LoVo (cell line): ENCODE data around the gene CSNK1A1.
"Not testable (repeated sequence)": the region's sequence is repeated elsewhere in the genome, so short reads cannot be mapped to it uniquely, and the experiment has no call there.

ENCODE experiments used
- DNase-seq: peaks from one replicate; pipeline ENCODE4 v3.0.0-alpha.2; 2016; ENCODE audit warnings: low spot score

Gene CSNK1A1

GRCh38 chr5:149529463-149529862, 21.8 kb downstream of the CSNK1A1 start:
- DNase-seq: no peak

- no peak for DNase-seq
These were observed 22.8 kb downstream of the CSNK1A1 start for GRCh38 chr5:149528281-149529060.

DNA sequence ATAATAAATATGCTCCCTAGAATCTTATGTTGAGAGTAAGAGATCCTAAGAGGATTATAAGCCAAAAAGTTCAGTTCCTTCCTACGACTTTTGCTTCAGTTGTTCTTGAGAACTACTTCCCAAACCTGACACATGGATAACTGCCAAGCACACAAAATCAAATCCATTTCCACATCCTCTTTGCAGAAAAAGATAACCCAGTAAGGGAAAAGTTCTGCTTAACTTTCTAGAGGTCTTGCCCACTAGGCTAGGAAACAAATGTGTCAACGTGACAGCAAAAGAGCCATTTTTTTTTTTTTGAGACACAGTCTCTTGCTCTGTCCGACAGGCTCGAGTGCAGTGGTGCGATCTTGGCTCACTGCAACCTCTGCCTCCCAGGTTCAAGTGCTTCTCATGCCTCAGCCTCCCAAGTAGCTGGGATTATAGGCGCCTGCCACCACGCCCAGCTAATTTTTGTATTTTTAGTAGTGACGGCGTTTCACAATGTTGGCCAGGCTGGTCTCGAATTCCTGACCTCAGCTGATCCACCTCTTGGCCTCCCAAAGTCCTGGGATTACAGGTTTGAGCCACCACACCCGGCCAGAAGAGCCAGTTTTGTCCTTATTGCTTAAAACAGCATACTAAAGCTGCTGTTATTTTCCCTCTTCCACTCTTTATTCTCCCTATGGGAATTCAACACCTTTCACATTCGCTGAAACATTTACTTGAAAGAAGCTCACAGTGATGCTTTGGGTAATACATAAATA, 24.2 kb downstream of the CSNK1A1 start:
- no peak for DNase-seq

DNA sequence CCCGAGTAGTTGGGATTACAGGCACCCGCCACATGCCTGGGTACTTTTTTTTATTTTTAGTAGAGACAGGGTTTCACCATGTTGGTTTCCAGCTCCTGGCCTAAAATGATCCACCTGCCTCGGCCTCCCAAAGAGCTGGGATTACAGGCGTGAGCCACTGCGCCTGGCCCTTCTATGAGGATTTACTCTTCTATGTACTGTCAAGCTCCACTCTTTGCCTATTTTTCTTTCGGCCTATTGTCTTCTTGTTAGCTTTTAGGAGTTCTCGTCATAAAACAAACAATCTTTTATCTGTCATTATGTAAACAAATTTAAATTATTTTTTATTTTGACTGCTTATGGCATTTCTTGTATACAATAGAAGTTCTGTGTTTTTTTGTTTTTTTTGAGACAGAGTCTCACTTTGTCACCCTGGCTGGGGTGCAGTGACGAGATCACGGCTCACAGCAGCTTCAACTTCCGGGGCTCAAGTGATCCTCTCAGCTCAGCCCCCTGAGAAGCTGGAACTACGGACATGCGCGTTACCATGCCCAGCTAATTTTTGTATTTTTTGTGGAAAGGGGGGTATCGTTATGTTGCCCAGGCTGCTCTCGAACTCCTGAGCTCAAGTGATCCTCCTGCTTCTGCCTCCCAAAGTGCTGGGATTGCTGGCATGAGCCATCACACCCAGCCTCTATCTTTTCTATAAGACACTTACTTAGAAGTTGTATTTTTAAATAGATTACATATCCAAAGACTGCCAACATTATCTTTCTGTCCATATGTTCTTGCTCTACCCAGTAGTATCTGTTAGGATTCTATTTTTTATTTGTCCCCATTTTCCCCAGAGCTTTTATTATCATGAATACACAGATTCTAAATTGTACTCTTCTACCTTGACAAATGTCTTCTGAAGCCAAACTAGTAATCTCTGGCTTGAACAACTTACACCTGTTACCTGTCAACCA, 29.2 kb downstream of the CSNK1A1 start:
- DNase-seq: no peak

DNA sequence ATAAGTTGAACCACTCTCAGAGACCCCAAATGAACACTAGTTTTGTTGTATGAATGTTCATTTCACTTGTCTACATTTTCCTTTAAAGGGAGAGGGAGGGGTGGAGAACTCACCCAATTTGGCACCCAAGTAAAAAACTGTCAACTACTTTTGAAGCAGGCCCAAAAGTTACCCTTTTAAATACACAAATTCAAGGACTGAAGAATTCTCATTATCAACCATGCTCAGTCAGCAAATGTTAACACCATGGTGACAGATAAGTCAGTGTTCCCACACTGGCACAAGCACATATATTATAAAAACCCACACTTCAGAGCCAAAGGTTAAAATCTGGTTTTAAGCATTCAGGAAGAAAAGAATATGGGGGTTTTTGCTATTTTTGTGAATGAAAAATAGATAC, 31.6 kb downstream of the CSNK1A1 start:
- no peak for DNase-seq

DNA sequence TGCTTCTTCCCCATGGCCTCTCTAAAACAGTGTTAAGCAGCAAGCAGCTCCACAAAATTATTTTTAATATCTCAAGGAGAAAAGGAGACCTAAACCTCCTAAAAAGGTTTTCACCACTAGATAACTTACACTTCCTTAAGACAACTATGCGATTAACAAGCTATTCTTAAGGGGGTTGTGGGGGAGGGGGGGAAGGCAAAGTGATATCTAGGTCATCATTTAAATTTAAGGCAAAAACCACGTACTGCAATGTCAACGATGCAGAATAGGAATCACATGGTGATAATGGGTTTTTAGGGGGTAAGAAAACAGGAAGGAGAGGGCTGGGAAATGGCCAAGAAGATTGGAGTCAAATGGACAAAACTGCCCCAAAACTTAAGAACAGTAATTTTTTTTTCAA, 32.6 kb downstream of the CSNK1A1 start:
- DNase-seq: no peak

- DNase-seq: no peak
These were observed 33.6 kb downstream of the CSNK1A1 start for GRCh38 chr5:149517461-149518122.

GRCh38 chr5:149514512-149514911, 36.7 kb downstream of the CSNK1A1 start:
- DNase-seq: no peak

- not testable (repeated sequence) for DNase-seq
These were observed 37.8 kb downstream of the CSNK1A1 start for GRCh38 chr5:149513372-149513947.

- no peak for DNase-seq
These were observed 41.1 kb downstream of the CSNK1A1 start for GRCh38 chr5:149510136-149510535.

DNA sequence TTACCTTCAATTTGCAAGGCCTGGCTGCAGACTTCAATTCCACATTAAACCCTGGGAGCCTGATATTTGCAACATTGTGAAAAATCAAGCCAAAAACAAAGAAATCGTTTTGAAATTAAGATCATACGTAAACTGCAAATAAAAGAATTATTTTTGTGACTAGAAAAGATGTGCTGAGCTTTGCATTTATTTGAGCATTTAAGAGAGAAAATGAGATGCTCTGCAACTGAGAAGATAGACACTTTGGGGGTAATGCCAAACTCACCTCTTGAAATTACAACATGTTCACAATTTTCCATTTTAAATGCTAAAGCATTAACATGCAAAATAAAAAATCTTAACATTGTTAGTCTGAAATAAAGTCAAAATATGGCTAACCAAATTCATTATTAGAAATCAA, 46.6 kb downstream of the CSNK1A1 start:
- no peak for DNase-seq

DNA sequence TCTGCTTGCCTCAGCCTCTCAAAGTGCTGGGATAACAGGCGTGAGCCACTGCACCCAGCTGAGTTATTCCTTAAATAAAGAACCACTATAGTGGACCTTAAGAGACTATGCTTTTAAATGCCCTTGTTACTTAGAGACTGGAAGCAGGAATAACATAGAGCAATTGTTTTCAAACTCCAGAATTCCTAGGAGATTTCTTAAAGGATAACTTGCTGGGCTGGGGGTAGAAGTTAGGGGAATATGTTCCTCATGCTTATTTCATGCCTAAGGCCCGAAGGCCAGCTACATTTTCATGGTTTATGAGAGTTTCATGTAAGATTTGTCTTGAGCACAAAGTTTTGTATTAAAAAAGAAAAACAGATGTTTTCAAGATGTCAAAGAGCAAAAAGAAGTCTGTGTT, 48.2 kb downstream of the CSNK1A1 start:
- DNase-seq: no peak

DNA sequence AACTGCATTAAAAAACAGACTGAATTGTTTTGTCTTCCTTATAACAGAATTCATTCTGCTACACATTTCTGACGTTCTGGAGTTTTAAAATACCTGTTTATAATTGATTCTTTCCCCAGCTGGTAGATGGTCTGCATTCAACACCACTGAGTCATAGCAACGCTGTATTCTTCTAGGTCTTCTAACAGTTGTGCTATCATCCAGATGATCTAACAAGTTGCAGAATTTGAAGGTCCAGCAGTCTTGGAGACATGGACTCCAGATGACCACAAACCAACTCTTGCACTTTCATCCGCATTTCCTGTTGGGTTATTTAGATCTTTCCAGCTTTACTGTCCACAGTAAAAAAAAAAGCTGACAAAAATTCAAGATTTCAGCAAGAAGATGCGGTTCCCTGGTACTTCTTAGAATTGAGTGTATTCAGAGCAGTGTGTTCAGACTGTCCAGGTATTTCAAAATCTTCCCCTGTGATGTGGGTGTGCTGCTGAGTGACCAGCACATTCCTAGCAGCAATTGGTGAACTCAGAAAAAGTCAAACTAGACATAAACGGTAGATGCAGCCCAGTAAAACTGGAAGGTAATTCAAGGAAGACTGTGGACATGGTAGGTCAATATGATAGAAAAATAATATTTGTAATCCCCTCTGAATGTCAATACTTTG, 50.2 kb downstream of the CSNK1A1 start:
- no peak for DNase-seq

DNA sequence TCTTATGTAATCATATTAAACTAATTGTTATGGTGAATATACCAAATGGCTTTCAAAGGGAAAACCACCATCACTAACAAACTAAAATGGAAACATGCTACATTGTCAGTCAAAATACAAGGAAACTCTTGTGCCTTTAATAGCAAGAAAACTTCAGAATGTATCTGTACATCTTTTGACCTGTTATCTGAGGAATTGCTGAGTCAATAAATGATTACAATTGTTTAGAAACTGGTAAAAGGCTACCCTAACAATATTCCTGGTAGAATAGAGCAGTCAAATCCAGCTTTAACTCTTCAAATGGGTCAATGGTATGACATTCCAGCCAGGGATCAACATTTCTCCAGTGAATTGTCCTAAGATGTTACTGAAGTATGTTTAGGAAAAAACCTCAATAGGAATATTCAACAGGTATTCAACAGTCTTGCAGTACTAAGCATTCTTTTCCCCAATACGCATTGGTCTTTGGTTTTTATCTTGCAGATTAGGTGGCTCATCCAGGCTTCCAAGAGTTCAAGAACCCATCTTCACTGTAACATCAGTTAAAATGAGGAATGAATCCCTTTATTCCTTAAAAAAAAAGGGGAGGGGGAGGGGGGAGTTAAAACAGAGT, 52.4 kb downstream of the CSNK1A1 start:
- no peak for DNase-seq

GRCh38 chr5:149497357-149497756, 53.9 kb downstream of the CSNK1A1 start:
- no peak for DNase-seq

DNA sequence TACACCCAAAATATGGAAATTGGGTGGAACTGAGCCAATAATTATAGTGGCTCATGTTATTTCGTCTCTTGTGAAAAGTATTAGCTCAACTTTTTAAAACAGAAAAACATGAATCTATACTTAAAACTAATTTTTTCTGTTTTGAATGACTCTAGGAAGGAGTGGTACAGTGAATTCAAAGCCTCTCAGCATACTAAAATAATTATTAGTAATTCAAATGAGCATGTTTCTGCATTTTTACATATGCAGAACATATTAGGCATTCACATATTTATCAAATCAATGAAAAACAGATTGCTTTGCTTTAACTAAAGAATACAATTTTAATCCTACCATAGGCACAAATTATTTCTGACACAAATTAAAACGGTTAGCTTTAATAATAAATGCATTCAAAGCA, 54.3 kb downstream of the CSNK1A1 start:
- DNase-seq: no peak

DNA sequence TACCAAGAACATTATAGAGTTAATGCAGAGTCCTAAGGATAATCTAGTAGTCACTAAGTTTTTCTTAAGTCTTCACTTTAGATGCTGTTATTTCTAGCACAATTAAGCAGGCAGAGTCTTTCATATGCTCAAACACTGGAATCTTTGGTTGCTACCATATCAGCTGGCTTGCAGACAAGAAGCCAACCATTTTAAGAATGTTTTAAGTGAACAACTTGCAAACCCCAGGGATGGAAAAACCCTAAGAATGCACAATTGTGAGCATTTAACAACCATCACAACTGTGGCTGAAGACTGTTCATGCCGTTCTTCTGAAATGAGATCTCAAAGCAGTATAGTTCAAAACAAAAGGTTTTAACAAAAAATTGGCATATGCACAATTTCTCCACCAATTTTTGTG, 55.1 kb downstream of the CSNK1A1 start:
- DNase-seq: no peak

DNA sequence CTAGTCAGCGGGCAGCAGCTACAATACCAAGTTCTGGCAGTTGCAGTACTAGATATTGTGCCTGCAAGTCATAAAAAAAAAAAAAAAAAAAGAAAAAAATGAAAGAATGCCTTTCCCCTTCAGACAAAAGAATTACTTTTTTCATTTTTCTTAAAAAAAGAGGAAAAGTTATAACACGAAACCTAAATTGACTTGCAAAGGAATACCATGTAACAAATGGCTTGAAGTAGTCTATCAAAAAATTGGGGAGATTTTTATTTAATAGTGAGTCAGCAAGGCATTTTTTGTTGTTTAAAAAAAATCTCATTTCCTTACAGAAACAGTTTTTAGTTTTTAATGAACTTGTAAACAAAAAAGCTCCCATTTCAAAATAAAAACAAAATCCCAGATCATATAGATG, 55.6 kb downstream of the CSNK1A1 start:
- no peak for DNase-seq

GRCh38 chr5:149493316-149493715, 57.9 kb downstream of the CSNK1A1 start:
- DNase-seq: no peak

- no peak for DNase-seq
These were observed 58.5 kb downstream of the CSNK1A1 start for GRCh38 chr5:149492781-149493180.
